IMR-90 (cell line): ENCODE measurements around the gene MAPK10. TPM values are rescaled to one million over a fixed set of nuclear protein-coding genes. Genes with fewer than 3 reads are reported as not detected.
A peak's percentile ranks its signal among the peaks of the same experiment; 100 is the strongest.

Experiments used
- ATAC-seq: fragments of 200-7000 bp; cut with Tn5 transposase; 2 replicates; pipeline ENCODE4 v1.9.1; 2020; ENCODE audit warnings: low read depth, mild to moderate bottlenecking, moderate library complexity
- BruUV-seq: library from RNA; stranded (reverse); fragments of 400-500 nt; replicated peaks from 2 replicates; lab custom pipeline; 2021; lab: Mats Ljungman, UMichigan
- CTCF ChIA-PET: fragments of 300-600 bp; formaldehyde crosslinking; extraction: SDS; loops from one replicate; lab custom pipeline; 2021; ENCODE audit warnings: antibody characterized with exemption; lab: Yijun Ruan, JAX
- POLR2A ChIA-PET: fragments of 300-600 bp; sonication (Branson Sonifier 250); formaldehyde crosslinking; loops from one replicate; lab custom pipeline; 2022; ENCODE audit warnings: antibody characterized with exemption; ENCODE audit not compliant: unreplicated experiment; lab: Charles Lee
- DNase-seq: peaks from one replicate; pipeline ENCODE4 v3.0.0; 2013
- H2AFZ ChIP-seq: replicated peaks from 2 replicates; pipeline ENCODE3; 2013; ENCODE audit warnings: low read length, mild to moderate bottlenecking; ENCODE audit not compliant: poor library complexity
- H2AK5ac ChIP-seq: 2 replicates; pipeline ENCODE4 v1.6.1; 2013; ENCODE audit warnings: low read depth, low read length, inconsistent platforms
- H2AK9ac ChIP-seq: replicated peaks from 2 replicates; pipeline ENCODE3; 2013; ENCODE audit warnings: mild to moderate bottlenecking, low read depth, low read length, moderate library complexity; ENCODE audit not compliant: poor library complexity
- H2BK120ac ChIP-seq: 2 replicates; pipeline ENCODE4 v1.6.1; 2013; ENCODE audit warnings: low read depth, low read length, inconsistent platforms
- H2BK15ac ChIP-seq: 3 replicates; pipeline ENCODE4 v1.6.1; 2013; ENCODE audit warnings: low read depth, low read length, inconsistent platforms
- H2BK20ac ChIP-seq: 2 replicates; pipeline ENCODE4 v1.6.1; 2013; ENCODE audit warnings: low read depth, mild to moderate bottlenecking, inconsistent platforms, low read length, moderate library complexity
- H2BK5ac ChIP-seq: 2 replicates; pipeline ENCODE4 v1.6.1; 2013; ENCODE audit warnings: mild to moderate bottlenecking, low read depth, low read length, inconsistent platforms; ENCODE audit not compliant: poor library complexity, severe bottlenecking
- H3K14ac ChIP-seq: replicated peaks from 2 replicates; pipeline ENCODE4 v1.6.1; 2013; ENCODE audit warnings: low read depth, low read length, inconsistent platforms
- H3K18ac ChIP-seq: 2 replicates; pipeline ENCODE4 v1.6.1; 2013; ENCODE audit warnings: low read depth, low read length, control low read depth
- H3K23ac ChIP-seq: 2 replicates; pipeline ENCODE4 v1.6.1; 2013; ENCODE audit warnings: low read depth, low read length, inconsistent platforms
- H3K27ac ChIP-seq: 2 replicates; pipeline ENCODE4 v1.5.1; 2013; ENCODE audit warnings: mild to moderate bottlenecking, control low read depth, low read length; ENCODE audit not compliant: insufficient read depth
- H3K27me3 ChIP-seq: 2 replicates; pipeline ENCODE4 v1.6.1; 2013; ENCODE audit warnings: low read length; ENCODE audit not compliant: control insufficient read depth, insufficient read depth
- H3K36me3 ChIP-seq: 2 replicates; pipeline ENCODE4 v1.6.1; 2013; ENCODE audit warnings: low read length, mixed read lengths; ENCODE audit not compliant: control insufficient read depth, insufficient read depth
- H3K4ac ChIP-seq: 2 replicates; pipeline ENCODE4 v1.6.1; 2013; ENCODE audit warnings: low read depth, low read length, inconsistent platforms
- H3K4me1 ChIP-seq: 2 replicates; pipeline ENCODE4 v1.6.1; 2013; ENCODE audit warnings: low read length, mixed read lengths; ENCODE audit not compliant: control insufficient read depth, insufficient read depth
- H3K4me2 ChIP-seq: 2 replicates; pipeline ENCODE4 v1.6.1; 2013; ENCODE audit warnings: low read depth, mild to moderate bottlenecking, control low read depth, low read length, moderate library complexity
- H3K4me3 ChIP-seq: 2 replicates; pipeline ENCODE4 v1.5.1; 2013; ENCODE audit warnings: low read depth, mild to moderate bottlenecking, control low read depth, low read length, moderate library complexity; ENCODE audit not compliant: insufficient read depth
- H3K56ac ChIP-seq: 2 replicates; pipeline ENCODE4 v1.6.1; 2013; ENCODE audit warnings: low read length, inconsistent platforms; ENCODE audit not compliant: insufficient read depth; ENCODE audit errors: extremely low read depth
- H3K79me1 ChIP-seq, 2 experiments: 2 replicates each; pipeline ENCODE4 v1.6.1; 2013; ENCODE audit warnings: low read length in 2 of 2, inconsistent platforms in 1 of 2, low read depth in 1 of 2
- H3K9ac ChIP-seq: 2 replicates; pipeline ENCODE4 v1.6.1; 2013; ENCODE audit warnings: low read depth, low read length, control low read depth
- H3K9me1 ChIP-seq: 2 replicates; pipeline ENCODE4 v1.6.1; 2013; ENCODE audit warnings: low read length, inconsistent platforms; ENCODE audit not compliant: insufficient read depth
- H3K9me3 ChIP-seq: 2 replicates; pipeline ENCODE4 v1.6.1; 2013; ENCODE audit warnings: low read length; ENCODE audit not compliant: control insufficient read depth, insufficient read depth
- H4K20me1 ChIP-seq: 2 replicates; pipeline ENCODE4 v1.6.1; 2013; ENCODE audit warnings: low read length, inconsistent platforms; ENCODE audit not compliant: insufficient read depth
- H4K5ac ChIP-seq: 2 replicates; pipeline ENCODE4 v1.6.1; 2013; ENCODE audit warnings: mild to moderate bottlenecking, low read depth, low read length, control low read depth
- H4K8ac ChIP-seq, 2 experiments: 2 replicates each; pipeline ENCODE4 v1.6.1; 2013; ENCODE audit warnings: low read depth in 2 of 2, low read length in 2 of 2, control low read depth in 1 of 2, inconsistent platforms in 1 of 2
- H4K91ac ChIP-seq: 2 replicates; pipeline ENCODE4 v1.6.1; 2013; ENCODE audit warnings: low read depth, low read length, inconsistent platforms; ENCODE audit not compliant: insufficient read depth
- BHLHE40 ChIP-seq: fragments of 150-350 bp; IDR thresholded peaks from 2 replicates; pipeline ENCODE4 v1.6.1; 2016; ENCODE audit warnings: mild to moderate bottlenecking, low read depth, low read length
- MAFK ChIP-seq: IDR thresholded peaks from 2 replicates; pipeline ENCODE4 v1.6.1; 2012; ENCODE audit warnings: low read depth, low read length, improper control_type of control experiment
- MXI1 ChIP-seq: IDR thresholded peaks from 2 replicates; pipeline ENCODE4 v1.6.1; 2012; ENCODE audit warnings: low read depth, mild to moderate bottlenecking, low read length, moderate library complexity, borderline replicate concordance
- NFE2L2 ChIP-seq: fragments of 150-350 bp; IDR thresholded peaks from 2 replicates; pipeline ENCODE4 v1.6.1; 2016; ENCODE audit warnings: low read depth, mild to moderate bottlenecking, low read length
- RAD21 ChIP-seq: IDR thresholded peaks from 2 replicates; pipeline ENCODE4 v1.6.1; 2012; ENCODE audit warnings: low read length, improper control_type of control experiment
- RCOR1 ChIP-seq: IDR thresholded peaks from 2 replicates; pipeline ENCODE4 v1.6.1; 2012; ENCODE audit warnings: mild to moderate bottlenecking, low read length, improper control_type of control experiment; ENCODE audit not compliant: insufficient replicate concordance
- RFX5 ChIP-seq: IDR thresholded peaks from 2 replicates; pipeline ENCODE4 v1.8.0; 2012; ENCODE audit warnings: low read depth, mild to moderate bottlenecking, low read length, moderate library complexity
- SMC3 ChIP-seq: fragments of 150-350 bp; IDR thresholded peaks from 2 replicates; pipeline ENCODE4 v1.6.1; 2016; ENCODE audit warnings: low read depth, mild to moderate bottlenecking, antibody characterized with exemption, low read length, moderate library complexity
- USF2 ChIP-seq: fragments of 150-350 bp; IDR thresholded peaks from 2 replicates; pipeline ENCODE4 v1.6.1; 2017; ENCODE audit warnings: mild to moderate bottlenecking, antibody characterized with exemption, low read length, low read depth
- WGBS, 2 experiments: methylation state at CpG; one replicate each; pipeline versions ENCODE4 v1.1.5 to v1.1.7; 2013; ENCODE audit warnings: missing lambda C conversion rate in 2 of 2; ENCODE audit not compliant: insufficient read length in 1 of 2; ENCODE audit errors: extremely low coverage in 2 of 2; 5-methylcytosine and 5-hydroxymethylcytosine counted together
- dilution Hi-C: fragments of 300-500 bp; cut with HindIII; formaldehyde crosslinking; loops from one replicate; pipeline ENCODE4 v1.14.3; 2018; ENCODE audit warnings: low sequenced_read_pairs; ENCODE audit not compliant: unreplicated experiment
- in situ Hi-C: fragments of 300-500 bp; cut with MboI; formaldehyde crosslinking; loops from 3 replicates; pipeline ENCODE4 v1.14.3; 2019; ENCODE audit warnings: low sequenced_read_pairs, inconsistent platforms, mixed read lengths
- intact Hi-C: fragments of 100-400 bp; cut with micrococcal nuclease; formaldehyde crosslinking; loops from 2 replicates; pipeline ENCODE4 v1.10.0; 2022
- polyA plus RNA-seq, 3 experiments: library from polyadenylated mRNA; depleted of rRNA; stranded (reverse); fragments of >200 nt; gene quantifications; 2 replicates each; pipeline ENCODE4 v1.2.3, GENCODE V29; 2012; ENCODE audit warnings: low replicate concordance in 1 of 3
- total RNA-seq: library from RNA; depleted of rRNA; stranded (reverse); fragments of >200 nt; gene quantifications from 2 replicates; pipeline ENCODE4 v1.2.3, GENCODE V29; 2012
- TF ChIP-seq, protein P1 (sequence below): fragments of 150-350 bp; IDR thresholded peaks from 2 replicates; pipeline ENCODE4 v1.6.1; 2016; ENCODE audit warnings: low read depth, mild to moderate bottlenecking, low read length, moderate library complexity, borderline replicate concordance
- TF ChIP-seq, protein P2 (sequence below): conservative IDR thresholded peaks from 2 replicates; pipeline ENCODE4 v1.5.1; 2012; ENCODE audit warnings: mild to moderate bottlenecking, low read depth, low read length, improper control_type of control experiment

MAPK10 gene
- total and polyA plus RNA-seq, 2 of the 4 experiments (the other 2 are of a cell fraction) = 2.8 to 6.5 TPM

DNA sequence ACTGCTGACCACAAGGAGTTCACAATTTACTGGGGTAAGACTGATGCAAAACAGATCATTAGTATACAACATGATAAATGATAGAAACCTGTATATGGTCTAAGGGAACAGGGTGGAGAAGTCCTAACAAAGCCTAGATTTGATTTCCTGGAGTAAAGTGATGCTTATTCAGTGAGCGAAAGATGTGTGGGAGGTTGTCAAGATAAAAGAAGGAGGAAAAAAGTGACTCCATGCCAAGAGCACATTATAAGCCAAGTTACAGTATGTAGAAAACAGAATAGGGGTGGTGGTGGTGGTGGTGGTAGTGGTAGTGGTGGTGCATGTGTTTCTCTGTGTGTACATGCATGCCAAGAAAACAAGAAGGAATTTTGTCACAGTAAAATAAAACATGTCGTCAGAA is 325.2 kb downstream of the MAPK10 start:
- no peak overlapping the region for H3K56ac ChIP-seq
- peak overlapping the region; percentile 68 for H2BK20ac ChIP-seq
- no peak overlapping the region for H4K91ac ChIP-seq
- peak overlapping the region; percentile 42; the same call in 1 of the 2 replicates for H2AK5ac ChIP-seq
- peaks cover 16% of the 10 kb centered on the region for H3K4me1 ChIP-seq
- no peaks in the 10 kb centered on the region for H3K36me3 ChIP-seq
- H4K5ac ChIP-seq = peak overlapping the region; percentile 50; the same call in 1 of the 2 replicates
- H3K23ac ChIP-seq = no peak overlapping the region; the same call in 1 of the 2 replicates
- H3K9me1 ChIP-seq = 0 out of 2 replicates have a peak, but pooled peaks cover 2% of the 10 kb centered on the region
- no peaks in the 10 kb centered on the region for H3K79me1 ChIP-seq
- no peaks in the 10 kb centered on the region for H4K20me1 ChIP-seq
- no peak overlapping the region for H3K27ac ChIP-seq
- H3K14ac ChIP-seq = peak overlapping the region; percentile 50; the same call in 1 of the 2 replicates
- DNase-seq (no peak), ATAC-seq (no peak)
- H2AK9ac ChIP-seq = no peak overlapping the region
- peak overlapping the region; percentile 72 for H2BK120ac ChIP-seq
- H4K8ac ChIP-seq = peak overlapping the region in 1 of 2 experiments; percentile 5; a peak in 1 of 4 replicates
- 0 out of 2 replicates have a peak overlapping the region, but pooled peaks have one; percentile 68 for H3K4ac ChIP-seq
- no peak overlapping the region for H2AFZ ChIP-seq
- WGBS, 2 experiments = no CpG with 5 or more reads among the region's 2 CpGs
- dilution Hi-C loops (no loop called here), intact Hi-C loops (no loop called here), in situ Hi-C loops (loop anchor here (10.0 kb wide), 1 partner anchor 270 kb away; no protein-coding TSS in a partner anchor)
- BruUV-seq = no TSS peak
- H3K18ac ChIP-seq = peak overlapping the region; percentile 54; the same call in 1 of the 2 replicates
- no peak overlapping the region for H3K9ac ChIP-seq
- H3K27me3 ChIP-seq = no peaks in the 10 kb centered on the region
- CTCF ChIA-PET = interaction anchor here (0.7 kb wide), 1 partner anchor 998 kb away, joined by 5 read pairs; no protein-coding TSS in a partner anchor
- no peak for TF ChIP-seq SMC3
- TF ChIP-seq RFX5 = no peak
- TF ChIP-seq BHLHE40 = no peak
- no peak for TF ChIP-seq USF2
- TF ChIP-seq RAD21 = no peak
- TF ChIP-seq, protein P1, sequence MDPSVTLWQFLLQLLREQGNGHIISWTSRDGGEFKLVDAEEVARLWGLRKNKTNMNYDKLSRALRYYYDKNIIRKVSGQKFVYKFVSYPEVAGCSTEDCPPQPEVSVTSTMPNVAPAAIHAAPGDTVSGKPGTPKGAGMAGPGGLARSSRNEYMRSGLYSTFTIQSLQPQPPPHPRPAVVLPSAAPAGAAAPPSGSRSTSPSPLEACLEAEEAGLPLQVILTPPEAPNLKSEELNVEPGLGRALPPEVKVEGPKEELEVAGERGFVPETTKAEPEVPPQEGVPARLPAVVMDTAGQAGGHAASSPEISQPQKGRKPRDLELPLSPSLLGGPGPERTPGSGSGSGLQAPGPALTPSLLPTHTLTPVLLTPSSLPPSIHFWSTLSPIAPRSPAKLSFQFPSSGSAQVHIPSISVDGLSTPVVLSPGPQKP = no peak
- TF ChIP-seq MXI1 = no peak
- TF ChIP-seq MAFK = no peak
- TF ChIP-seq, protein P2, sequence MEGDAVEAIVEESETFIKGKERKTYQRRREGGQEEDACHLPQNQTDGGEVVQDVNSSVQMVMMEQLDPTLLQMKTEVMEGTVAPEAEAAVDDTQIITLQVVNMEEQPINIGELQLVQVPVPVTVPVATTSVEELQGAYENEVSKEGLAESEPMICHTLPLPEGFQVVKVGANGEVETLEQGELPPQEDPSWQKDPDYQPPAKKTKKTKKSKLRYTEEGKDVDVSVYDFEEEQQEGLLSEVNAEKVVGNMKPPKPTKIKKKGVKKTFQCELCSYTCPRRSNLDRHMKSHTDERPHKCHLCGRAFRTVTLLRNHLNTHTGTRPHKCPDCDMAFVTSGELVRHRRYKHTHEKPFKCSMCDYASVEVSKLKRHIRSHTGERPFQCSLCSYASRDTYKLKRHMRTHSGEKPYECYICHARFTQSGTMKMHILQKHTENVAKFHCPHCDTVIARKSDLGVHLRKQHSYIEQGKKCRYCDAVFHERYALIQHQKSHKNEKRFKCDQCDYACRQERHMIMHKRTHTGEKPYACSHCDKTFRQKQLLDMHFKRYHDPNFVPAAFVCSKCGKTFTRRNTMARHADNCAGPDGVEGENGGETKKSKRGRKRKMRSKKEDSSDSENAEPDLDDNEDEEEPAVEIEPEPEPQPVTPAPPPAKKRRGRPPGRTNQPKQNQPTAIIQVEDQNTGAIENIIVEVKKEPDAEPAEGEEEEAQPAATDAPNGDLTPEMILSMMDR = no peak
- no peak for TF ChIP-seq RCOR1
- TF ChIP-seq NFE2L2 = no peak
- H3K4me2 ChIP-seq = no peak overlapping the region
- no peaks in the 10 kb centered on the region for H3K9me3 ChIP-seq
- no peak overlapping the region for H2BK5ac ChIP-seq
- H3K4me3 ChIP-seq = no peak overlapping the region
- peak overlapping the region; percentile 73; the same call in 2 of the 3 replicates for H2BK15ac ChIP-seq
- POLR2A ChIA-PET = no interaction called here
